Measurements from ENCODE around the gene PGM5. TPM values are rescaled to one million over a fixed set of nuclear protein-coding genes. Genes with fewer than 3 reads are reported as not detected.

PGM5 gene
- total RNA-seq, 2 experiments from 2014 or later: not detected

DNA sequence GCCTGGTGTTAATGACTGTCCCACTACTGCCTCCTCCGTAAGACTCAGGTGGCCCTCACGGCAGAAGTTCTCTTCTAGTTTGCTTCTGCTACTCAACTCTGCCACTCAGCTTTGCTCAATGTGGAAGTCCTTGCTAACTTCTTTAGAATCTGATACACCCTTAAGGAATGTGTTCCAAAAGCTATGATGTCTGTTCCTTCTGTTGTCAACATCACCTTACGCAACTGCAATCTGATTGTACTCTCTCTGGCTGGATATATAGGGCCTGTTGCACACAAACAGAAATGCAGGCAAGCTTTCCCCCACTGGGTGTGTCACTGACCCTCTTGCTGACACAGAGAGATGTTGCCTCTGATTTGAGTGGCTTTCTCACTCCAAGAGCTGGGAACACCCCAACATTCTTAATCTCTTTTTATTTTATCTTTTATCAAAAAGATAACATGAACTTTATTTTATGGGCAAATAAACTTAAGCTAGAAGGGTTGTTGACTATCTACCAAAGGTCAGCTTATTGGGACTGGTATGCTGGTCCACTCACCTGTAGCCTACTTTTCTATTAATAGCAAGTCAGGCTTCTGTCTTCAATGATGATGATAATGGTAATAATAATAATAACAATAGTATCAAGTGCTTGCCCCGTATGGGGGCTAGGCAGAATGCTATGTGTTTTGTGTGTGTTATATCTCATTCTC is 159.1 kb downstream of the PGM5 start:
- ChIA-PET CTCF (ENCODE audit: unreplicated experiment) (no interaction called here), POLR2A (interaction anchor here (1.5 kb wide), 1 partner anchor 9 kb away, joined by 3 read pairs; no protein-coding TSS in a partner anchor)
- H3K27ac ChIP-seq (ENCODE audit: low read depth, low read length, poor library complexity, severe bottlenecking): no peak overlapping the region
- no peaks in the 10 kb centered on the region for H3K79me2 ChIP-seq (ENCODE audit: insufficient read depth, low read depth, low read length)
- no peaks in the 10 kb centered on the region for H3K9me2 ChIP-seq (ENCODE audit: insufficient read depth, low read length)
- intact Hi-C loops (cut with micrococcal nuclease; ENCODE audit: unreplicated experiment): no loop called here
- BruUV-seq (replicated peaks): no TSS peak
- TF ChIP-seq, protein P1, sequence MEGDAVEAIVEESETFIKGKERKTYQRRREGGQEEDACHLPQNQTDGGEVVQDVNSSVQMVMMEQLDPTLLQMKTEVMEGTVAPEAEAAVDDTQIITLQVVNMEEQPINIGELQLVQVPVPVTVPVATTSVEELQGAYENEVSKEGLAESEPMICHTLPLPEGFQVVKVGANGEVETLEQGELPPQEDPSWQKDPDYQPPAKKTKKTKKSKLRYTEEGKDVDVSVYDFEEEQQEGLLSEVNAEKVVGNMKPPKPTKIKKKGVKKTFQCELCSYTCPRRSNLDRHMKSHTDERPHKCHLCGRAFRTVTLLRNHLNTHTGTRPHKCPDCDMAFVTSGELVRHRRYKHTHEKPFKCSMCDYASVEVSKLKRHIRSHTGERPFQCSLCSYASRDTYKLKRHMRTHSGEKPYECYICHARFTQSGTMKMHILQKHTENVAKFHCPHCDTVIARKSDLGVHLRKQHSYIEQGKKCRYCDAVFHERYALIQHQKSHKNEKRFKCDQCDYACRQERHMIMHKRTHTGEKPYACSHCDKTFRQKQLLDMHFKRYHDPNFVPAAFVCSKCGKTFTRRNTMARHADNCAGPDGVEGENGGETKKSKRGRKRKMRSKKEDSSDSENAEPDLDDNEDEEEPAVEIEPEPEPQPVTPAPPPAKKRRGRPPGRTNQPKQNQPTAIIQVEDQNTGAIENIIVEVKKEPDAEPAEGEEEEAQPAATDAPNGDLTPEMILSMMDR (conservative IDR thresholded peaks at IDR 0.05; ENCODE audit: low read length): no peak
- TF ChIP-seq EZH2phosphoT487 (IDR thresholded peaks at IDR 0.05; ENCODE audit: borderline replicate concordance, low read depth, low read length): no peak
- no peak overlapping the region for H3K4me3 ChIP-seq (ENCODE audit: low read depth, low read length, poor library complexity, severe bottlenecking)
- no peaks in the 10 kb centered on the region for H3K36me3 ChIP-seq (ENCODE audit: insufficient read depth, low read length)
- H2AFZ ChIP-seq (ENCODE audit: low read length): no peak overlapping the region
- H3K9me3 ChIP-seq (ENCODE audit: low read length): 0 out of 2 replicates have a peak, but pooled peaks cover 9% of the 10 kb centered on the region
- H3K4me1 ChIP-seq (ENCODE audit: insufficient read depth, low read length, poor library complexity, severe bottlenecking): no peaks in the 10 kb centered on the region
- H3K4me2 ChIP-seq (ENCODE audit: low read length): no peak overlapping the region
- H4K20me1 ChIP-seq (ENCODE audit: insufficient read depth, low read length): no peaks in the 10 kb centered on the region
- DNase-seq (ENCODE audit: low spot score): no peak

DNA sequence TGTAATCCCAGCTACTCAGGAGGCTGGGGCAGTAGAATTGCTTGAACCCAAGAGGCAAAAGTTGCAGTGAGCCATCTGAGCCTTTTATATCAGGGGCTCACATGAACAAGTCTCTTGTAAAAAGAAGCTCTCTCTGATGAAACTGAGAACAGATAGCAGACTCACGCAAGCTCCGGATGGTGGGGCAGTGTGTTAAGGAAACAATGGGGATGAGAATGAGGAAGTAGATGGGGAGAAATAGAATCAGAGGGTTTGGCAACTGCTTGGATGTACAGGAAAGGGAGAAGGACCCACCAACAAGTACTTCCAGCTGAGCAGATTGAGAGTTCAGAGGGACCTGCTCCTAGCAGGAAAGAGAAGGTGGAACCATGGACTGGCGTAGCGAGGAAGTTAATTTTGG is 165.7 kb downstream of the PGM5 start:
- H3K79me2 ChIP-seq (ENCODE audit: insufficient read depth, low read depth, low read length): no peaks in the 10 kb centered on the region
- intact Hi-C loops (cut with micrococcal nuclease; ENCODE audit: unreplicated experiment): no loop called here
- CTCF ChIA-PET (ENCODE audit: unreplicated experiment): no interaction called here
- no peak overlapping the region for H2AFZ ChIP-seq (ENCODE audit: low read length)
- H3K9me3 ChIP-seq (ENCODE audit: low read length): 0 out of 2 replicates have a peak, but pooled peaks cover 9% of the 10 kb centered on the region
- H3K4me2 ChIP-seq (ENCODE audit: low read length): no peak overlapping the region
- no peaks in the 10 kb centered on the region for H3K9me2 ChIP-seq (ENCODE audit: insufficient read depth, low read length)
- H3K27ac ChIP-seq (ENCODE audit: low read depth, low read length, poor library complexity, severe bottlenecking): no peak overlapping the region
- H3K4me1 ChIP-seq (ENCODE audit: insufficient read depth, low read length, poor library complexity, severe bottlenecking): no peaks in the 10 kb centered on the region
- no peak overlapping the region for H3K4me3 ChIP-seq (ENCODE audit: low read depth, low read length, poor library complexity, severe bottlenecking)
- H4K20me1 ChIP-seq (ENCODE audit: insufficient read depth, low read length): no peaks in the 10 kb centered on the region
- BruUV-seq (replicated peaks): no TSS peak
- TF ChIP-seq EZH2phosphoT487 (IDR thresholded peaks at IDR 0.05; ENCODE audit: borderline replicate concordance, low read depth, low read length): no peak
- TF ChIP-seq, protein P1 (conservative IDR thresholded peaks at IDR 0.05; ENCODE audit: low read length): no peak
- H3K36me3 ChIP-seq (ENCODE audit: insufficient read depth, low read length): no peaks in the 10 kb centered on the region
- no peak for DNase-seq (ENCODE audit: low spot score)
- POLR2A ChIA-PET: no interaction called here

DNA sequence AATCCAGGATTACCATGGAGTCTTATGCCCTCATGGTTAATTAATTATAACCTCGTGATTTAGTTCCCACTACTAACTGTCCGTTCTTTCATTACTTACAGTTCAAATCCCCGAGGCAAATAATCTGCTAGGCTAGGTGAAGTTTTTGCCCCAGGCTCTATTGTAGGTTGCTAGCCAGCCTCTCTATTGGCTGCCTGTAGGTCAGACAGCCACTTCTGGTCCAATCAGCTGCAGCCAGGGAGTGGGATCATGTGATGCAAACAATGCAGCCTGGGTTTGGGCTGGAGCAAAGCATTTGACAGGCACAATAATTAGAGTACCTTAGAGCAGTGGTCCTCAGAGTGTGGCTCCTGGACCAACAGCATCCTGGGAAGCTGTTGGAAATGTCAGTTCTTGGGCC is 166.5 kb downstream of the PGM5 start:
- intact Hi-C loops (cut with micrococcal nuclease; ENCODE audit: unreplicated experiment): no loop called here

More for the DNA sequence above, 166.5 kb downstream of the PGM5 start:
- Histone ChIP-seq H3K9me2 (ENCODE audit: insufficient read depth, low read length) (no peaks in the 10 kb centered on the region), H4K20me1 (ENCODE audit: insufficient read depth, low read length) (no peaks in the 10 kb centered on the region), H3K79me2 (ENCODE audit: insufficient read depth, low read depth, low read length) (no peaks in the 10 kb centered on the region), H3K36me3 (ENCODE audit: insufficient read depth, low read length) (no peaks in the 10 kb centered on the region), H3K9me3 (ENCODE audit: low read length) (0 out of 2 replicates have a peak, but pooled peaks cover 9% of the 10 kb centered on the region), H3K27ac (ENCODE audit: low read depth, low read length, poor library complexity, severe bottlenecking) (no peak overlapping the region), H3K4me3 (ENCODE audit: low read depth, low read length, poor library complexity, severe bottlenecking) (no peak overlapping the region), H3K4me2 (ENCODE audit: low read length) (no peak overlapping the region), H2AFZ (ENCODE audit: low read length) (no peak overlapping the region), H3K4me1 (ENCODE audit: insufficient read depth, low read length, poor library complexity, severe bottlenecking) (no peaks in the 10 kb centered on the region)
- BruUV-seq (replicated peaks): no TSS peak
- TF ChIP-seq, protein P1 (conservative IDR thresholded peaks at IDR 0.05; ENCODE audit: low read length): no peak
- no peak for TF ChIP-seq EZH2phosphoT487 (IDR thresholded peaks at IDR 0.05; ENCODE audit: borderline replicate concordance, low read depth, low read length)
- no peak for DNase-seq (ENCODE audit: low spot score)
- ChIA-PET POLR2A (no interaction called here), CTCF (ENCODE audit: unreplicated experiment) (no interaction called here)
